DLD1 (cell line): Measurements from ENCODE around the gene STK4.

ENCODE experiments used
- in situ Hi-C: cut with HindIII; loops from 2 replicates; pipeline ENCODE4 v1.10.0; 2017; ENCODE audit warnings: low sequenced_read_pairs

Gene STK4

DNA sequence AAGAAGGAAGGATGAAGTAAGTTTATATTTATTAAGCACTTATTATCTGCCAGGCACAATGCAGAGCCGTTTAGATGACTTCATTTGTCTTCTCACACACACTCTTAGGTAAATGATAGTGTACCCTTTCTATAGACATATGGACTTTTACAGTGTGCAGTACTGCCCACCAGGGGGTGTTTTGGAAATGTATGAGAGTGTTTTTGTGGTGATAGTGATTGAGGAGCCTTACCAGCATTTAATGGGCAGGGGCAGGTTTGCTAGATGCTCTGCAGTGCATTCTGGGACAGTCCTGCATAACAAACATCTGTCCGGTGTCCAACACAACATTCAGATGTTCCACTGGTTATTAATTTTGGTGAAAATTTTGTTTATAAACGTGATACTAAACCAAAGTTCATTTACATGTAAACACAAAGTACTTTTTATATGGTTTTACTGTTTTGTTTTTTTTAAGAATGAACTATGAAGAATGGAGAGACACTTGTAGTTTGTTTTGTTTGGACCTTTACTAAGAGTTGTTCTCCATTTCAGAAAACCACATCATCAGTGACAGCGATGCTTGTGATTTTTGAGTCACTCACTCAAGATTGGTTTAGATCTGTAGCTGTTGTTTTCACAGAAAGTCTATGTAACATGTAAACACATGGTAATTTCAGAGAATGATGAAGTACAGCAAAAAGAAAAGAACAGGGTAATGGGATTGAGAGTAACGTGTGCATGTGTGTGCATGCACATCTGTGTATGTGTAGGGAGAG, 114.7 kb downstream of the STK4 start:
- in situ Hi-C loops: no loop called here

DNA sequence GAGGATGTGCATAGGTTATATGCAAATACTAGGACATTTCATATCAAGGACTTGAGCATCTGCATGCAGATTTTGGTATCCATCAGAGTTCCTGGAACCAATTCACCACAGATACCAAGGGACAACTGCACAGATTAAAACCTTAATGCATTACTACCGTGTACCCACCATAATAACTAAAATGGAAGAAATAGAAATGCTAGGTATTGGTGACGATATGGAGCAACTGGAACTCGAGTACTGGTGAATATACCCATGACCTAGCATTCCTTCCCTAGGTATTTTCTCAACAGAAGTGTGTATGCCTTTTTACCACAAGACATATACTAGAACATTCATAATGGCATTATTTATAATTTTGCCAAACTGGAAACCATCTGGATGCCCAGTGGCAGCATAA, 116.2 kb downstream of the STK4 start:
- in situ Hi-C loops: no loop called here

DNA sequence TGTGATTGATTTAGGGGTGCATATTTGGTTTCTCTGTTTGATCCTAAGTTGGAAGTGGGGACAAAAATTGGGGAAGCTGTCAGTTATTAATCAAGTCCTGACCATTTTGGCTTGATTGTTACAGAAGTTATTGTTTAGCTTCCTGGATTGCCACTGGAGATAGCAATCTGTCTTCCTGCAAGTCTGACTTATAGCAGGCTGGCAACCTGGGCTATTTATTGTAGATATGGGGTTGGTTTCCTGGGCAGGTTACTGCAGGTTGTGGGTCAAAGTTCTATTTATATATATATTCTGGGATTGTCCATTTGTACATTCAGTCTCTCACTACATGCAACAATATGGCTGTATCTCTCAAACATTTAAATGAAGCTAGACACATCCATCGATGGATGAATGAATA, 116.8 kb downstream of the STK4 start:
- in situ Hi-C loops: no loop called here

DNA sequence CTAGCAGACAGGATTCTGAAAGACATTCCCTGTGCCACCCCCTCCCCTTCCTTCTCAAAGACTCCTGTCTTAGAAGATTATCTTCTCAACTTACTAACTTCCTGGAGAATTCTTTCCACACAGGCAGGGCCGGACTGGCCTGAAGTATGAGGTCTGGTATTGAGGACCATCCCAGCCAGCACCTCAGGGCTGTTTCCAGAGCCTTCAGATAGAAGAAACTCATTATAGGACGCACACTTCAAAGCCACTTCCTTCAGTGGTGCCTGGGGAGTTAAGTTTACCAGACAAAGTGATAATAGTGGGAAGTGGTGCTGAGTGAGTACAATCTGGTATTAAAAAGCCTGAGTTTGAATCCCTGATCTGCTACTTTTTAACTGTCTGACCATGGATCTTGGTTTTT, 119.0 kb downstream of the STK4 start:
- in situ Hi-C loops: no loop called here

DNA sequence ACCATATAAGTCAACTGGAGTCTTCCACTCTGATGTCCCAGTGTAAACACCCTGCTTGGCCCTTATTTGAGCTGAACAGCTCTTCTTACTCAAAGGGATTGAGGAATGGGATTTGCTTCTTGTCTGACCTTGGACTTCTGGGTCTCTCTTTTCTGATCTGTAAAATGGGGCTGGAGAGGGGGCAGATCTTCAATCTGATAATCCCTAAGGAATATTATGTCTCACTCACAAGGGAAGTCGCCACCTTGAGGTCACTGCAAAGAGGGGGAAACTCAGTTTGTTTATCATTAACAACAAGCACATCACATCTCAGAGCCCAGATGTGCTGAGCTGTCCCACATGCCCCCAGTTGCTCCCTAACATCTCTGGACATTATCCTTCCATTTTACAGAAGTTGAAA, 119.6 kb downstream of the STK4 start:
- in situ Hi-C loops: no loop called here

DNA sequence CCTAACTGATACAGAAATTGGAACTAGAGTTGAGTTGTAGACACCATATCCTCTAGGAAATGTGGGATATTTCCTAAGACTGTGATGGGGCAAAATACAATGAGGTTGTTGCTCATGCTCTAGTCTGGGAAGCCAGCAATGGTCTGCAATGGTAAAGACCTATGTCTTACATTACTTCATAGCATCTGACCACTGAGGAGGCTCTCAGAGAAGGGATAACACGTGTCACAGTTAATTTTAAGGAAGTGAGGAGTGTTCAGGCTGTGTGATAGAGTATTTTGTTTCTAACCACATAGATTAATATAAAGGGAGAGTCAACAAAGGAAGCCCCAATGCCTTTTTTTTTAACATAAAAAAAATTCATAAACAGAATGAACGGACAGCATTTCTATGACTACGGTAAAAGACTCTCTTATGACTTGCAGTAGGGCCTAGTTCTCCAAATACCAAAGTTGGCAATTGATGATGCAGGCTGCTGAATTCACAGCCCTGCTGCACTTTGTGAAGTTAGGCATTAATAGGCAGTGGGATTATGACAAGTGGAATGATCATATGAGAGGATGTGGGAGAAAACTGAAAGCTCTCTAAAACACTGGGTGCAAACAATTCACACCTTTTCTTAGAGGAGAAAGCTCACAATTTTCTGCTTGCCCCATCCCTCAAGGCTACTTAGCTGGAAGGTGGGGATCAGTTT, 120.9 kb downstream of the STK4 start:
- in situ Hi-C loops: no loop called here

DNA sequence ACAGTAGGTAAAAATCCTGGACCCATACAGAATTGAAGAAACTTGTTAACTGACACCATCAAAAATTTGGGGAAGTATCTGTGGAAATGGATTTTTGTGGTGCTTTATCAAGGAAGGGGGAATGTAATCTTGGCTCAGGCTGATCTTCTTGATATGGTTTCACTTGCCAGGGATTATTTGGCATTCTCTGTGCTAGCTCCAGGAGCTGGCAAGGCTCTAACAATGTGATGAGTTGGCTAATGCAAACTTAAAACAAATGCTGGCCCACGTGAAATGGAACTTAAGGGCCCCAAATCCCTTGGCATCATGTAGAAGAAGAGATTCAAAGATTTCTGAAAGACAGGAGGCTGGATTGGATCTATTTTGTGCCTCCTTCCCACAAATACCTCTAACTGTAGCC, 121.5 kb downstream of the STK4 start:
- in situ Hi-C loops: no loop called here

DNA sequence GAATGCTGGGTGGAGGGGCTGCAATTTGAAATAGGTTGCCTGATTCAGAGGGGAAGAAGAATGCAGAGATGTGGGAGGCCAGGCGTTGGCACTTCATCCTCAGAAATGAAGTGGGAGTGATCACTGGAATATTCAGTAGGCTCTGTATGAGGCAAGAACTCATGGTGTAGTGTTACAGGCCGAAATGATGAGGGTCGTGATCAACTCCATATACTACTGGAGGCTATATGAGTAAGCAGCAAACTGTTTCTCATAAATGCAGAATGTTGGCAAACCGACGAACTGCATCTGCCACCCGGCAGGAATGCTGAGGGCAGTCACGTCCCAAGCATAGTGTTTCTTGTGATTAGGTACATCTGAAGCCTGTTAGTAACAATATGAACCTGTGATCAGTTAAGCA, 121.9 kb downstream of the STK4 start:
- in situ Hi-C loops: no loop called here

DNA sequence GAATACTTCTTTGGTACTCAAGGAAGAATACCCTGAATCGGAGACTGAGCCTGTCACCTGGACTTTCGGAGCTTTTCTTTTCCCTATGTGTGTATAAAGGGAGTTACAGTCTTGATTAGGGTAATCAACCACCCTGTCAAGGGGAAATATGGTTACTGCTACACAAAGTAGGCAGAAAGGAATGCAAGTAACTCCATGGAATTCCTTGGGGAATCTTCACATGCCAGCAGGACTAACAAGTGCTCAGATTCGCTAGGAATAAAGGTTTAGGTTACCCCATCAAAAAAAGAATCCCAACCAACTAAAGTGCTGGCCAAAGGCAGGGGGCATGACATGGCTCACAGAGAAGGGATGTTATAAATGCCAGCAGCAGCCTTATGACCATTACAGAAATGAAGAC, 124.2 kb downstream of the STK4 start:
- in situ Hi-C loops: no loop called here

DNA sequence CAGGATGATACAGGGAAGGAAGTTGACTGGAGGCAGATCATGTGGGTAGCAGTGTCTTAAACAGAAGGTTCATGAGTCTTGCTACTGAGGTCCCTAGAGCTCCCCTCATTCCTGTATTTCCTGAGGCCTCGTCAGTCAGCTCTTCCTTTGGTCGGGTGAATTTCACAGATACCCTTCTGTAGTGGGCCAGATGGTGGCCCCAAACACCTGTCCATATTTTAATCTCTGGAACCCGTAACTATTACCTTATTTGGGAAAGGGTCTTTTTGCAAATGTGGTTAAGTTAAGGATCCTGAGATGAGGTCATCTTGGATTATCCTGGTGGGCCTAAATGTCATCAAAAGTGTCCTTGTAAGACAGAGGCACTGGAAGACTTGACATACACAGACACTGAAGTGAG, 125.1 kb downstream of the STK4 start:
- in situ Hi-C loops: no loop called here

DNA sequence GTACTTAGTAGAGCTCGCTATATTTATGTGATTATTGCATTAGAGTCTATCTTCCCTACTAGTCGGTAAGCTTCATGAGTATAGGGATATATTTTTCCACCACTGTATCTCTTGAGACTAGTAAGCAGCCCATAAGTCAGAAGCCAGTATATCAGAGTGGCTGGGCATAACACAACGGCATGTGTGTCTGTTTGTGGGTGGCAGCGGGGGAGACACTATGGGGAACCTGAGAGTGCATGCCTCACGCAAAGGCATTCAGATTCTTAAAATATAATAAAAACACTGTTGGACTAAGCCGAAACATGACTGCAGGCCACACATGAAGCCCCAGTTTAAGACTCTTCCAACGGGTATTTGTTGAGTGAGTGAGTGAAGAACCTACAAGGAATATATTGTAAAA, 126.6 kb downstream of the STK4 start:
- in situ Hi-C loops: no loop called here

DNA sequence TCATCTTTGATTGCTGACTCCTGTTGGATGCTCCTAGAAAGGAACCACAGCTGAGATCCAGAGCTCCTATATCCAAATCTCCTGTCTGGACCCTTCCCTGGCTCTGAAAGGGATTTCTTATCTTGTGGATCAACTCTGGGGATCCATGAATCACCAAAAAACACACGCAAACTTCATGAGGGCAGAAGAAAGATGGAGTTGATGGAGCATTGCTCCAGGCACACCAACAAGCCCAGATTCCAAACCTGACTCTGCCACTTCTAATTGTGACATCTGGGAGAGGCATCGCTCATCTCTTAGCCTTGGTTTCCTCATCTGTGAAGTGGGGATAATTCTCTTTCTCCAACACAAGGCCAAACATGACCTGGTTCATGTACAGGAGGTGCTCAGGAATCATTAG, 127.9 kb downstream of the STK4 start:
- in situ Hi-C loops: no loop called here

DNA sequence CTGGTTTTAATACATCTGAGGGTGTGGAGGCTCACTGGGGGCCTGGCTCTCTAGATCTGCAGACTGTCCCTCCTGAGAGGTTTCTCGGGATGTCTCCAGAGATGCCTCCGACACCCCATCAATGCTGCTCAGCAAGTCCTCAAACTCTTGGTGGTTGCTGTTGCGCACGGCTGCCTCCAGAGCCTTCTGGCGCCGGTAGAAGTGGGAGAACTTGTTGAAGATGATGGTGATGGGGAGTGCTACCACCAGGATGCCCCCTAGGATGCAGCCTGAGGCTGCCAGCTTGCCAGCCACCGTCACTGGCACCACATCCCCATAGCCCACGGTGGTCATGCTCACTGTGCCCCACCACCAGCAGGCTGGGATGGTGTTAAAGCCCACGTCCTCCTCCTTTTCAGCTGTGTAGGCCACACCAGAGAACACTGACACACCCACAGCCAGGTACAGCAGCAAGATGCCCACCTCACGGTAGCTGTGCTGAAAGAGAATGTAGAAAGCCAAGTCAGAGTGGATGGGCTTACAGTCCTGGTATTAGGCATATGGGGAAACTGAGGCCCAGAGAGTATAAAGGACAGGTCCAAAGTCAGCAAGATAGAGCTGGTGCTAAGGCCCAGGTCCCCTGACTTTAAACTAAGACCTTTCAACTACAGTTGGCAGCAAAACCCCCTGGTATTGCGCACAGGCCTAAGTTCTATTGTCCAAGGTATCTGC, 128.7 kb downstream of the STK4 start:
- in situ Hi-C loops: no loop called here

DNA sequence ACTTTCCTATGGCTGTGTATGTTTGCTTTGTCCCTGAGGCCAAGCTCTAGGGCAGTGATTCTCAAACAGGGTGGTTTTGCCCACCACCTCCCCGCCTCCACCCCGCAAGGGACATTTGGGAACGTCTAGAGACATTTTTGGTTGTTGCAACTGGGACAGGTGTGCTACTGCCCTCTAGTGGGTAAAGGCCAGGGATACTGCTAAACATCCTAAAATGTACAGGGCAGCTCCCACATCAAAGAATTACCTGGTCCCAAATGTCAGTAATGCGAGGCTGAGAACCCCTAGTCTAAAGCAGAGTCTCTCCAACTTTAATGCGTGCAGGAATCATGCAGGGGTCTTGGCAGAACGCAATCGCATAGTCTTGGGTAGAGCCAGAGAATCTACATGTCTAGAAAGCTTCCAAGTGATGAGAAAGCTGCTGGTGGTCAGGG, 129.5 kb downstream of the STK4 start:
- in situ Hi-C loops: no loop called here

DNA sequence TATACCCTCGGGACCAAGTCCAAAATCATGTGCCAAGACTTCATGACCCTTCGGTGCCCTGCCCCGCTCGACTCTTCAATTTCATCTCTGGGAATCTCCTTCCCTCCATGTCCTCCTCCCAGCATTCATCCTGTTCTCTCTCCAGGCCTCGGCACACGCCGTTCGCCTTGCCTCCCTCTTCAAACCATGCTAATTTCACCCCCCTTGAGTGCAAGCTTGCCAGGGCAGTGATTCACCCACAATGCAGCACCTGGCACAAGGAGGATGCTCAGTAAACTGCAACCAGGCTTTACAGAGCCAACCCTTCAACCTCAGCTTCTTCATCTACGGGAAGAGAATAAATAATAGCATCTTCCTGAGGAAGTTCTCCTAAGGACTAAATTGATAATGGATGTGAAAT, 130.5 kb downstream of the STK4 start:
- in situ Hi-C loops: no loop called here

DNA sequence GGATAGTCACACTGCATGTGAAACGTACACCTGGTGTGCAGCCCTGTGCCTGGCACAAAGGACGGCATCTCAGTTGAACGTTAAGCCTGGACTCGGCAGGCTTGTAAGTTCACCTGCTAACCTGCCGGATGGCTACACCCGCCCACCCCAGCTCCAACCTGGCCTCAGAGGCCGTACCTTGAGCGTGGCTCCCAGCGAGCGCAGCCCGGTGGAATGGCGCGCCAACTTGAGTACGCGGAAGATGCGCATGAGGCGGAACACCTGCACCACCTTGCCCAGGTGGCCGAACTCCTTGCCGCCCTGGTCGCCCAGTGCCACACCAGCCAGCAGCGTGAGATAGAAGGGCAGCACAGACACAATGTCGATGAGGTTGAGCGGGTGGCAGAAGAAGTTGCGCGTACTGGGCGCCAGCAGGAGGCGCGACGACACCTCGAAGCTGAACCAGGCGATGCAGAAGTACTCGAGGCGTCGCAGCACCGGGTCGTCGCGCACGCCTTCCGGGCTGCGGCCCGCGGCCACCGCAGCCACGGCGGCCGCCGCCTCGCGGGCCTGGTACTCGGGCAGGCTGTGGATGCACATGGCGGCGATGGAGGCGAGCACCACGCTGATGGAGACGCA, 131.3 kb downstream of the STK4 start:
- in situ Hi-C loops: no loop called here

DNA sequence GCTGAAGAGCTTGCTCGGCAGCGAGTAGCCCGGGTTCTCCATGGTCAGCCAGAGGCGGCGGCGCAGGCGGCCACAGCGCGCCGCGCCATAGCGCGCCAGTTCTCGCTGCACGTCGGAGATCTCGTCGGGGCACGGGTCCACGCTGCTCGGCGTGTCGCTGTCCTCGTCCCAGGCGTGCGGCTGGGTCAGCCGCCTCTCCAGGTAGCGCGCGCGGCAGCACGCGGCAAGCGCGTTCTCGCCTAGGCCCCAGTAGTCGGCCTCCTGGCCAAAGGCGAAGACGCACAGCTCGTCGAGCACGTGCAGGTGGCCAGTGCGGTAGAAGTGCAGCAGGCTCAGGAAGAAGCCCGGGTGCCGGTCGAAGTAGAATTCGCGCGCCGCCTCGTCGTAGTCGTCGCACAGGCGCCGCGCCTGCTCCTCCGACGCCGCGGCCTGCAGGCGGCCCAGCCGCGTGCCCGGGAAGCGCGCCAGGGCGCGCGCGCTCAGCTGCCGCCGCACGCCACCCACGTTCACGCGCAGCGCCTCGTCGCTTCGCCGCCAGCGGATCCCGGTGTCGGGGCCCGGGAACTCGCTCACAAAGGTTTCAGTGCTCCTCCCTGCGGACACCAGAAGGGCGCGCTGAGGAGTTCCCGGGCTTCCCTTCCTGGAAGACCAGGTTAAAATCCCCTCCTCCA, 131.9 kb downstream of the STK4 start:
- in situ Hi-C loops: no loop called here

DNA sequence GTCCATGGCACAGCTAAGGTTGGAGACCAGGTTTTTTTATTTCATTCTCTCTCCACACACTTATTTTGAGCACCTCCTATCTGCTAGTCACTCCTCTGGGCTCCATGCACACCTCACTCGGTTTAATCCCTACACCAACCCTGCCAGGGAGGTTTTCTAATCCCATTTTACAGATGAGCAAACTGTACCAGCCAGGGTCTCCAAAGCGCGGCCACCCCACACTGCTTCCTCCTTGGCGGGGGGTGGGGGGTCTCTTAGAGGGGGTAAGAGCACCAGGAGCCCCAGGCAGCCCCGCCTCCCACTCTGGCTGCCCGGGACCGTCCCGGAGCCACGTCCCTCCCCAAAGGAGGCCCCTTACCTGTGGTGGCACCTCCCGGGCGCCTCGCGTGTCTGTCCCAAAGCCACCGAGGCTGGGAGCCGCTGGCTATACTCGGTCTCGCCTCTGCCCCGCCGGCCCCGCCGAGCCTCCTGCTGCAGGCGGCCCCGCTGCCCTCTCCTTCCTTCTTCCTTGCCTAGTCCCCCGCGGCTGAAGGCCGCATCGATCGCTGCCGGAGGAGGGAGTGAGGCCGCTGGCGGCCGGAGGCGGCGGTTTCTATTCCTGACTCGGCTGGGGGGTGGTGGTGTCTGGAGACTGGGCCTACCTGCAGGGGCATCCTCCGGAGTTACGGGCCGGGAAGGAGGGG, 134.4 kb downstream of the STK4 start, which contains the start of gene KCNS1:
KCNS1 (minus strand) TSS at position 565 of the 683 bp plus-strand sequence. CDS start 1,891 bp downstream, outside the sequence.
- in situ Hi-C loops: no loop called here

DNA sequence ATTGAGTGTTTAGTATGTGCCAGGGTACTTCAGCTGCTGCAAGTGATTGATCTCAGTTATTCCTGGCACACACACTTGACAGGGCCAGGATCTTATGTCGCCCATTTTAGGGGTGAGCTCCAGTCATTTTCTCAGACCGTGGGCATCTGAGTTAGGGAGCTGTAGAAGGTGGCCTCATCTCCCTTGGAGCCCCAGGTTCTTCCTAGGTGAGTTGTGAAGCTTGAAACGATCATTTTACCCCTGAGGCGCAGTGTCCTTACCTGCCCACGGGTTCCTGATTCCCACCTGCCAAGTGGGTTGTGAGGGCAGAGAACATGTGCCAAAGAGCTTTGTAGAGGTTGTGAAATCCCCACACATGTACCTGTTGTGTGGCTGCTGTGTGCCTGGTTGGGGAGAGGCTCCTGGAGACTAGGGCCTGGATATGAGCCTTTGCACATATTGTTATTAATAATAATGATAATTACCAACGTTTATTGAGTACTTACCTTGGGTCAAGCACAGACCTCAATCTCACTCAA, 135.1 kb downstream of the STK4 start:
- in situ Hi-C loops: no loop called here

DNA sequence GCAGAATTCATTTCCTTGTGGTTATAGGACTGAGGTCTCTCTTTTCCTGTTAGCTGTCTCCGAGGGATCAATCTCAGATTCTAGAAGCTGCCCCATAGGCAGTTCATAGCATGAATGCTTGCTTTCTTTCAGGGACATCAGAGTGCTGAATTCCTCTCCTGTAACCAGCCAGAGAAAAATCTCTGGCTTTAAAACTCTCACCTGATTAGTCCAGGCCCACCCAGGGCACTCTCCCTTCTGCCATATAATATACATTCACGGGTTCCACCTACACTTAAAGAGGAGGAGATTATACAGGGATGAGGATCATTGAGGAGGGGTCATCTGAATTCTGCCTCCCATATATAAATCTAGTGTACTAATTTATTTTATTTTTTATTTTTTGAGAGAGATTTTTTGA, 136.8 kb downstream of the STK4 start:
- in situ Hi-C loops: no loop called here
